Activated naive CD4-positive, alpha-beta T cell treated with Interleukin-2 at 50 U/mL for 16 hours (primary cell): ENCODE data around the gene KDM4B.

Experiments
- DNase-seq: peaks from one replicate; pipeline ENCODE4 v3.0.0-alpha.2; 2020

Gene KDM4B

DNA sequence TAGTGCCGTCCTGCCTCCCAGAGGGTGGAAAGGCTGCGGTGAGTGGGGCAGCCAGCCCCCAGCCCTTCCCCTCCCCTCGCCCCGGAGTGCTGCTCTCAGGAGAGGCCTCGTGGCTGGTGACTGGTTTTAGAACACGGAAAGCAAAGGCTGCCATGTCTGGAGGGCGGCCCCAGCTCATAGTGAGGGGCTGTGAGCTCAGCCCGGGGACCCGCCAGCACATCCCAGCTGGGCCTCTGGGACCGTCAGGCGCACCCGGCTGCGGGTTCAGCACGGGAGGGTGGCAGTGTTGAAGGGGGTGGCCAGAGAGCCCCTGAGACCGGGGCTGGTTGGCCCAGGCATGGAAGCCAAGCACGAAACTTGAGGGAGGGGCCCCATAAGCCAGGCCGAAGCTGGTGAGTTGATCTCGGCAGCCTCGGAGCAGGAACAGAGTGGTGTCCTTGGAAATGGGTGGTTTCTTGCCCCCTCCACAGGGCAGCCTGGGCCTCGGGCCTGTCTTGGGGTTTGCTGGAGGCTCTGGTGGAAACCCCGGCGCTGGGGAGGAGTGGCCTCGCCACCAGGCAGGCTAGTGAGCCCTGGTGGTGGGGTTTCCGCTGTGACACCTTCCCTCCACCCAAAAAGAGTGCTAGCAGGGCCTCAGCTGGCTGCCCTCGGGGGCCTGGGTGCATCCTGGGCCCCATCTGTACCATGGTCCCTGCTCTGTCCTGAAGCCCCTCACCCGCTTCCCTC, 157.7 kb downstream of the KDM4B start:
- no peak for DNase-seq

DNA sequence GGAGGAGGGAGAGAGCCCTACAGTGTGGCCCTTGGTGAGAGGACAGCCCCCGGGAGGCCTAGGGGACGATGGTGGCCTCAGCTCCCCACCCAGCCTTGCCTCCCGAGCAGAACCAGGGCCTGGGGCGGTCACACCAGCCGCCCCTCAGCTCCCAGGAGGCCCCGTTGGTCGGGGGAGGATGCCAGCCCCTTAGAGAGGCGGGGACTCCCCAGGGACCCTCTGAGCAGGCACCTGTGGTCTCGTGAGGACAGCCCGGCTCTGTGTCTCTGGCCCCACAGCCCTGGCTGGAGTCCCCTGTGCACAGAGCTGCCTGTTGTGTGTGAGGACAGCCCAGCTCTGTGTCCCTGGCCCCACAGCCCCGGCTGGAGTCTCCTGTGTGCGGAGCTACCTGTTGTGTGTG, 158.8 kb downstream of the KDM4B start:
- no peak for DNase-seq

DNA sequence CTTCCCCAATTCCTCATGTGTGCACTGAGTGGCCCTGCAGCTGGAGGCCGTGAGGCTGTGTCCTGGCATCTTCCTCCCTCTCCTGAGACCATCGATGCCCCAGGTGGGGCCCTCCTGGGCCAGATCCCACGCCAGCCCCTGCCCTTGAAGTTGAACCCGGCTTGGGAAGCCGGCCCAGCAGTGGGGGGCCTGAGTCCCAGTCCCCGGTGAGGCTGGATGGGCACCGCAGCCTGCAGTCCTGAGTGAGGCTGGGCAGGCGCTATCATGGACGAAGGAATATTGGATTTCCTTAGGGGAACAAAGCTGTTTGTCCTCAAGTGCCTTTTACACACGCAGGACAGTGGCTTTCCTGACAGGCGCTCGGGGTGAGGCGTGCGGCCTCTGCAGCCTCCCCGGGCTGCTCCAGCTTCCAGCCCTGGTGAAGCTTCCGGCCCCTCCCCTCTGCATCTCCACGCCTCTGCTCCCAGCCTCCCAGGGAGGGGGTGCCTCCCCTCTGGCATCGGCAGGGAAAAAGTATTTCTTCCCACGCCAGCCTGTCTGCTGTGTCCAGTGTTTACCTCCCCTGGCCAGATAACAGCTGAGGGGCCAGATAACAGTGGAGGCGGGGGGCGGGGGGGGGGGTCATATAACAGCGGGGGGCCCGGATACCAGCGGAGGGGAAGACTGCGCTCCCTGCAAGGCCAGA, 159.5 kb downstream of the KDM4B start:
- no peak for DNase-seq

DNA sequence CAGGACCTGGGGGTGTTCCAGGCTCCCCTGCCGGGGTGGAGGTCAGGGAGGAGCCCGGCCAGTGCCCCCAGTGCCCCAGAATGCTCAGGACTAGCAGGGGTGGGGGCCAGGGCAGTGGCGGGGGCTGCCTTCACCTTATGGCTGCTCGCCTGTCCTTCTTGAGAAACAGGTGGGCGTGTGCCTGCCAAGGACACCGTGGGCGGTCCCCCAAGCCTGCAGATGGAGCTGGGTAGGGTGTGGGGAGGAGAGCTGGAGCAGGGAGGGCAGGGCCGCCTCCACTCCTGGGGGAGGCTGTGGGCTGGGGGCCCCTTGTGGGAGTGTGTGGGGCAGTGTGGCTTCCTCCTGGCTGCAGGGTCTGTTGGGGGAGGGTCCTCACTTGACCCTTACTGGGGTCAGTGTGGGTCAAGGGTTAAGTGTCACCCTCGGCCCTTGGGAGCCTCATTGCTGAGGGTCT, 160.1 kb downstream of the KDM4B start:
- DNase-seq, result no peak

DNA sequence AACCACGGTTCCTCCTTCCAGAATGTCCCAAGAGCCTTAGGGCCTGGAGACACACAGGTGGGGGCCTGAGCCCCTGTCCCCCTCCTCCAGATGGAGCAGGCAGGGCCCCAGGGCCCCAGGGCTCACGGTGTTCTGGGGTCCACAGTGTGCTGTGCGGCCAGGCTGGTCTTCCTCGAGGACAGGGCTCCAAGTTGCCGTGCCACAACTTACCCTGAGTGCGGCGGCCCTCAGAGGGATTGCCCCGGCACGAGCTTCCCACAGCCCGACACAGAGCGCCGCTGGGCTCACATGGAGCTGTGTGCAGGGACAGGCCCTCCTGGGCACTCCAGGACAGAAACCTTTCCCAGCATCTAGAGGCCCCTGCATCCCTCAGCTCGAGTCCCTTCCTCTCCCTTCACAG, 160.8 kb downstream of the KDM4B start:
- no peak for DNase-seq

DNA sequence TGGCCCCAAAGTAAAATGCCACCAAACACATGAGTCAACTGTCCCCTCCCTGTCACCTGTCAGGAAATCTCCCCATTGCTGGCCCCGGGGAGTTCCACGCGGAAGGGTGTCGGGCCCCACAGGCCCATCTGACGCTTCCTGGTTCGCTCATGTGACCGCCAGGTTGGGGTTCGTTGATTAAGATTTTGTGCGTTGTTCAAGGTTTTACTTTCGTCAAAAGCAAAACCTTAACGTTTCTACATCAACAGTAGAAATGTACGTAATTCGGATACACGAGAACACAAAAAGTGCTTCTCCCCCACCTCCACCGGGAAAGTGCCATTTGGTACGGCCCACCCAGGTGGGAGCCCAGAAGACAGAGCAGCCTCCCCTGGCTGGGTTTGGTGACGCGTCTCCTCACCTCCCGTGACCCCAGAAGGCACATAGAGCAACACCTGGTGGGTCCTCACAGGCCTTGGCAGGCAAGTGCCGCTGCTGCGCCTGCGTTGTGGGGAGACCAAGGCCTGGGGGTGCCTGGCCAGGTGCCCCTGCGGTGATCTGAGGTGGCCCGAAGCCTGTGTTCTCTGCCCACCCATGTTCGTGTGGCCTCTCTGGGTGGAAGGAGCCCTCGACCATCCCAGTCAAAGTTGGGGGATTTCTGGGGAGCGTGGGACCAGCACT, 161.6 kb downstream of the KDM4B start:
- DNase-seq, result peak; percentile 24

DNA sequence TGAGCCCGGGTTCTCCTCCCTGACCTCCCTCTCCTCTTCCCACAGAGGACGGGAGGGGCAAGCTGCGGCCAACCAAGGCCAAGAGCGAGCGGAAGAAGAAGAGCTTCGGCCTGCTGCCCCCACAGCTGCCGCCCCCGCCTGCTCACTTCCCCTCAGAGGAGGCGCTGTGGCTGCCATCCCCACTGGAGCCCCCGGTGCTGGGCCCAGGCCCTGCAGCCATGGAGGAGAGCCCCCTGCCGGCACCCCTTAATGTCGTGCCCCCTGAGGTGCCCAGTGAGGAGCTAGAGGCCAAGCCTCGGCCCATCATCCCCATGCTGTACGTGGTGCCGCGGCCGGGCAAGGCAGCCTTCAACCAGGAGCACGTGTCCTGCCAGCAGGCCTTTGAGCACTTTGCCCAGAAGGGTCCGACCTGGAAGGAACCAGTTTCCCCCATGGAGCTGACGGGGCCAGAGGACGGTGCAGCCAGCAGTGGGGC, 162.2 kb downstream of the KDM4B start:
- no peak for DNase-seq

DNA sequence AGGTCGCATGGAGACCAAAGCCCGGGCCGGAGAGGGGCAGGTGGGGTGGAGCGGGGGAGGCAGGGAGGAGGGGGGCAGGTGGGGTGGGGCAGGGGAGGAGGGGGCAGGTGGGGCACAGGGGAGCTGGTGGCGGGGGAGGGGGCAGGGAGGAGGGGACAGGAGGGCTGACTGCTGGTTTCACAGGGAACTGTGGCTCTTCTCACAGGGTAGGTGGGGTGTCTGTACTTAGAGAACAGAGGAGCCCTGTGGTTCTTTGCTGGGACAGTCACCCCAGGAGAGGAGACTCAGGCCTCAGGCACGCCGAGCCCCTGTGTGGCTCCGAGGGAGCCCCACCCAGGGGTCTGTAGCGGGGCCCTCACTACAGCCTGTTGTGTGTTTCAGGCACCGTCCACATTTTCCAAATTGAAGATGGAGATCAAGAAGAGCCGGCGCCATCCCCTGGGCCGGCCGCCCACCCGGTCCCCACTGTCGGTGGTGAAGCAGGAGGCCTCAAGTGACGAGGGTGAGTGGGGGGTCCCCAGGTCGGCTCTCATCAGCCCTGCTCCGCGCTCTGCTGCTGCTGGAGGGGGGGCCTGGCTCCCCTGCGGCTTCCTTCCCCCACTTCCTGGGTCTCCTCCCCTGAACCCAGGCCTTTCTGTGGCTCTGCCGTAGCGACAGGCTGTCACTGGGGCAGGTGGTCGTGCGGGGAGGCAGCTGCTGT, 162.7 kb downstream of the KDM4B start:
- DNase-seq, result no peak

DNA sequence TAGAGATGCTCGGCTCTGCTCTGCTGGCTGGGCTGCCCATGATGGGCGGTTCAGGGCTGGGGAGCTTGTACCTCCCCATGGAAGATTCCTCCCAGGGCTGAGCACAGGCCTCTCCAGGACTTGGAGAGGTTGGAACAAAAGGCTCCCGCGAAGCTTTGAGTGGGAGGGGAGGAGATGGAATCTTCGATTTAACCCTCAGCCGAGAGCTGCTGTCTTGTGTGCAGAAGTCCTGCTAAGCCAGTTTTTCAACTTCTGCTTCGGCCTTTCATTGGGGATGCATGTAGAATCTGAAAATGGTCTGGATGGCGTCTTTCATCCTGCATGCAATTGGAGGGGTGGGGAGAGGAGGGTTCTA, 163.3 kb downstream of the KDM4B start:
- DNase-seq, result no peak

DNA sequence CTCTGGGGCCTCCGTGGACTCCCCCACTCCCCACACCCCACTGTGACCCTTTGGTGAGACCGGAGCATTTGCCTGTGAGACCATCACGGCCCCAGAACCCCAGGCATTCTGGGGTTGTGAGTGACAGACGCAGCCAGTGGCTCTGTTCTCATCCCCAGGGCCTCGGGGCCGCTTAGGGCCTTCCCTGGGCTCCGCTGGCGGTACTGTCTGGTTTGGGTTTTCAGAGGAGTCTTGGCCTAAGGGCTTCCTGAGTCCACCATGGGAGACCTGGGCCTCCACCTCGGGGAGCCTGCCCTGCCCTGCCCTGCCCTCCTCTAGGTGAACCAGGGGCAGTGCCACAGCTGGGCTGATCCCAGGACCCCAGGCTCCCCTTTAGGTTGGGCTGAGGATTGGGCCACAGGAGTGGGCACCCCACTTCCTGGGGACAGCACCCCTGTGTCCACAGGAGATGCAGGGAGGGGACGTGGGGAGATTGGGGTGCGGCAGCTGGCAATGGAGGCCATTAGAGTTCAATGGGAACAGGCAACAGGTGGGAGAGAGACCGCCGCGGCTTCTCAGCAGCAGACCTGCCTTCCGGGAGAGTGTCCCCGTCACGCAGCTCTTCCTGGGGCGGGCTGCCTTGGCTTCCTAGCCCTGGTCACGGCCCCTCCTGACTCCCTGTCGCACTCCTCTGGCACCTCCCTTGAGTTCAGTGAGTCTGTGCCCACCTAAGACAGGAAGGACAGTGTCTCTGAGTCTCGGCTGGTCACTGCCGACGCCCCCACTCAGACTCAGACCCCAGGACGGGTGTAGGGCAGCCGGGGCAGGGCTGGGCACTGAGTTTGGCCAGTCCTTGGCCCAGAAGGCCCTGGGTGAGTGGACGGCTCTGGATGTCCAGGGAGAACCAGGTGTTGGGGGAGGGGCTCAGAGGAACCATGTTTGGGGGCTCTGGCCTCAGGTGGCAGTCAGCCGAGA, 164.1 kb downstream of the KDM4B start:
- DNase-seq, result no peak

DNA sequence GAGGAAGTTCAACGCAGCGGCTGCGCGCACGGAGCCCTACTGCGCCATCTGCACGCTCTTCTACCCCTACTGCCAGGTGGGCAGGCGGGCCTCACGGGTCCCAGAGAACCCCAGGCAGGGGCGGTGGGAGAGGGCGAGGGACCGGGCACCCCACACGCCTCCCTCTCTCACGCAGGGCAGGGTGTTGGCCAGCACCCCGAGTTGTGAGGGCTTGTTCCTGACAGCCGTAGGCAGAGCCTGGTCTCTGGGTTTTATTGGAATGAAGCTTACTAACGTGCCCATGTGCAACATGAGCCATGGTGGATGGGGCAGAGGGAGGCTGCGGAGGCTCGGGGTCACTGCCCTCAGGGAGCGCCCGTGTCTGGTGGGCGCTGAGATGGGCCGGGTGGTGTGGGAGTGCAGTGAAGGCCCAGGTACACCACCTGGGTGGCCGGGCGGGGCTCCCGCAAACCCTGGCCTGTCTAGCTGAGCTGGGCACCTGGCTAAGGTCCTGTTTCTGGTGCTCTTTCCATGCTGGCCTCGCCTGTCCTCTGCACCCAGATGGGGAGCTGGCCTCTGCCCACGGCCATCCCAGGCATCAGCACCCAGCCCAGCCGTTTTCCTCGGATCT, 165.2 kb downstream of the KDM4B start:
- DNase-seq, result no peak

DNA sequence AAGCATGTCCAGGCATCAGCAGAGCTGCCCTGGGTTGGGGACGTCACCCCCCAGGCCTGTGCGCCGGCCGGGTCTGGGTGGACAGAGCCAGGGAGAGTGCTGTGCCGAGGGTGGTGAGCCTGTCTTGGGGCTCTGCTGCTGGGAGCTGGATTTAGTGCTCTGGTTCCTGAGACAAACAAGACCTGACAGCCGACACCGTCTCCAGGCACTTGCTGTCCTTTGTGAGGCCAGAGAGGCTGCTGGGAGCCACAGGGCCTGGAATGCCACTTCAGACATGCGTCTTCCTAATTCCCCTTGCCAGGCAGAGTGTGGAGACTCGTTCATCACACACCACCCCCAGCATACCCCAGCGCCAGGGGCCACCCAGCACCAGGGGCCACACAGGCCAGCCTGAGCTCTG, 165.8 kb downstream of the KDM4B start:
- no peak for DNase-seq

DNA sequence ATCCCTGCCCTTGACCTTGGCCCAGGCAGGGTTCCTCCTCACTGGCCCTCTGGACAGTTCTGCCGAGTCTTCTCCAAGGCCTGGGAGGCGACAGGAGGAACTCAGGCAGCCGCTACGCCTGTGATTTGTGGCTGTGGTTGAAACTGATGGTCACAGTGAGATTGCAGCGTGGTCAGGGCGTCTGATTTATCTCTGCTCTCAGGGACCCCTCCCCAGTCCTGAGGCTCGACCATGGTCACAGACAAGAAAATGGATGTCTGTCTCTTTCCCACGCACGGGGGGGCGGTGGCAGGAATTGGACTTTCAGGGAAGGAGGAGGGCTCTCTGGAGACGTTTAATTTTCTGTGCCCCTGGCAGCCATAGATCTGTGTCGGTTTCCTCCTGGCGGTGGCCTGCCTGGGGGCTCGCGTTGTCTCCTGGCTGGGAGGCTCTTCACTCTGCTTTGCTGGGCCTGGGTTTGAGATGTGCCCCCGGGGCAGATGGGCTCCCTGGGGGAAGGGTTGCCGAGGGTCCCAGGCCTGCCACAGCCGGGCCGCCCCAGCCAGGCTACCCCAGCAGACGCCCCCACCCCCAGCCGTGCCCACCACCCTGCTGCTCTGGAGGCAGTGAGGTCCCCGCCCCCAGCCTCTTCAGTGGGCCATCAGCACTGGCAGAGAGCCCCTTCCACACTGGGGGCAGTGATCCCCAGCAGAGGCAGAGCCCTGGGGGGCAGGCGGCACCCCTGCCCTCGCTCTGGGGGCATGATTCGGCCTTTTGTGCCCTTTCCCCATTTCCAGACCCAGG, 167.4 kb downstream of the KDM4B start:
- no peak for DNase-seq

DNA sequence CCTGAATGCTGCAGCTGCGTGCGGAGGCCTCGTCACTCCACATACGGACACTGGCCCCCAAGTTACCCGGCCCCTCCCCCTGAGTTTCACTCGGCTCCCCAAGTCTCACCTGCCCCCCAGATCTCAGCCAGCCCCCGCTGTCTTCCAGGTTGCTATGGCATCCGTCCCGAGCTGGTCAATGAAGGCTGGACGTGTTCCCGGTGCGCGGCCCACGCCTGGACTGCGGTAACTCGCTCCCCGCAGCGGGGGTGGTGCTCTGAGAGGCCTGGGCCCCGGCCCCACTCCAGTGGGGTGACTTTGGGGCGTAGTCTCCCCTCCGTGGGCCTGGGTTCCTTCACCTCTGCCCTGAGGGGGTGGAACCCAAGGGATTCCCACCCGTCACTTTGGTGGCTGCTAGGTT, 168.2 kb downstream of the KDM4B start:
- no peak for DNase-seq

DNA sequence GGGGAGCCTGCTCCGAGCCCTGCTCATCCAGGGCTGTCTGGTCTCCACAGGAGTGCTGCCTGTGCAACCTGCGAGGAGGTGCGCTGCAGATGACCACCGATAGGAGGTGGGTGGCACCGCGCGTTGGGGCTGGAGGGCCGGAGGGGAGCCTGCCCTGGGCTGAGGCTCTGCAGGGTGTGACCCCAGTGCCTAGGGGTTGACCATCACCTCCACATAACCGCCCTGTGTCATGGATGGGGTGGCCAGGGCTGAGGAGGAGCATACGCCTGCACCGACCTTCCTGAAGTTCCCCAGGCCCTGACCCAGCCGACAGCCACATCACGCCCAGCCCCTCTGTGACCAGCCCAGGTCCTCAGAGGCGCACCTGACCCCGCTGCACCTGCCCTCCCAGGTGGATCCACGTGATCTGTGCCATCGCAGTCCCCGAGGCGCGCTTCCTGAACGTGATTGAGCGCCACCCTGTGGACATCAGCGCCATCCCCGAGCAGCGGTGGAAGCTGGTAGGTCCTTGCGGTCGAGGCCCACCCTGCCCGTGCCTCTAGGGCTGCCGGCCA, 168.7 kb downstream of the KDM4B start:
- no peak for DNase-seq

DNA sequence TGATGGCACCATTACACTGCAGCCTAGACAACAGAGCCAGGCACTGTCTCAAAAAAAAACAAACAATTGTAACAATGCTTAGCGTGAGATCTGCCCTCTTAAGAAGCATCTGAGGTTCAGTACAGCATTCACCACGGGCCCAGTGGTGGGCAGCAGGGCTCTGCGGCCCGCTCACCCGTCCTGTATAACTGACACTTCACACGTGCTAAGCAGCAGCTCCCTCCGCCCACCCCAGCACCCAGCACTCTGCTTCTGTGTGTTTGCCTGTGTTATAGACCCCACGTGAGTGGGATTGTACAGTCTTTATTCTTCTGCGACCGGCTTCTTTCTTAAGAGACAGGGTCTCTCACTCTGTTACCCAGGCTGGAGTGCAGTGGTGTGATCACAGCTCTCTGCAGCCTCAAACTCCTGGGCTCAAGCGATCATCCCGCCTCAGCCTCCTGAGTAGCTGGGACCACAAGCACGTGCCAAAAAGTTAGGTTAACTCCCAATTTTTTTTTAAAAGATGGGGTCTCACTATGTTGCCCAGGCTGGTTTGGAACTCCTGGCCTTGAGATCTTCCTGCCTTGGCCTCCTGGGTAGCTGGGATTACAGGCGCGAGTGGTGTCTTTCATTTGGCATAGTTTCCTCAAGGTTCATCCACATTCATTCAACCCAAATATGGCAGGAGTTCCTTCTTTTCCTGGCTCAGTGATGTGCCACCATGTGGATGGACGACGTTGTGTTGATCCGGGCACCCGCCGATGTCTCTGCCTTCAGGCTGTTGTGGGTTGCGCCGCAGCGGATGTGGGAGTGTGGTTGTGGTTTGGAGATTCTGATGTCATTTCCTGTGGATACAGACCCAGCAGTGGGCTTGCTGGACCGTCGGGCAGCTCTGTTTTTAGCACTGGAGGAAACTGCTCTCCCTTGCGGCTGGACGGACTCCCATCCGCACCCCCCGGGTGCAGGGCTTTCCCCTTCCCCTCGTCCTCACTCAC, 170.0 kb downstream of the KDM4B start:
- peak; percentile 67 for DNase-seq

DNA sequence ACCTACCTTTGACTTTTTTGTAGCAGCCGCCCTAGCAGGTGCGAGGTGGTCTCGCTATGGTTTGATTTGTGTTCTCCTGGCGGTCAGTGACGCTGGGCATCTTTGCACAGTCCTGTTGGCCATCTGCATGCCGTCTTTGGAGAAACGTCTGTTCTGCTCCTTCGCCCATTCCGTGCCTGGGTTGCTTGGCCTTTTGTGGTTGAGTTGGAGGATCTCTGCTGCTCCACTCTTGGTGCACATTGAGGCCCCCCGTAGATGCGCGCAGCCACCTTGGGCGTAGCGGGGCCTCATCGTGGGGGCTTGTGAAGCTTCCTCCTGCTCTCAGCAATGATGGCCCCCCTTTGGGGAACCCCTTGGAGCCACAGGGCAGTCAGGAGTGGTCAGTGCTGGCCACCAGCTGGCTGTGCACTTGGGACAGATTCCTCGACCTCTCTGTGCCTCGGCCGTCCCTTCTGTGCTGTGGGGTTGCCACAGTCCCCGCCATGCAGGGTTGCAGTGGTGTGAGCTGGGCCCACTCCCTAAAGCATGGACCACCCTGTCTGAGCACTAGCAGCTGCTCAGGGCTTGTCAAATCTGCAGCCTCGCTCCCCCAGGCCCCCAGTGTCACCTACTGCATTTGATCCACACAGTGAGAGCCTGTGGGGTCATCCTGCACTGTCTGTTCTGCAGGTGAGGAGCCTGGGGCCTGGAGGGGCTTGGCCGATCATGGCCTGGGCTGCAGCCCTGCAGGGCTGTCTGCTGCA, 170.8 kb downstream of the KDM4B start:
- no peak for DNase-seq

DNA sequence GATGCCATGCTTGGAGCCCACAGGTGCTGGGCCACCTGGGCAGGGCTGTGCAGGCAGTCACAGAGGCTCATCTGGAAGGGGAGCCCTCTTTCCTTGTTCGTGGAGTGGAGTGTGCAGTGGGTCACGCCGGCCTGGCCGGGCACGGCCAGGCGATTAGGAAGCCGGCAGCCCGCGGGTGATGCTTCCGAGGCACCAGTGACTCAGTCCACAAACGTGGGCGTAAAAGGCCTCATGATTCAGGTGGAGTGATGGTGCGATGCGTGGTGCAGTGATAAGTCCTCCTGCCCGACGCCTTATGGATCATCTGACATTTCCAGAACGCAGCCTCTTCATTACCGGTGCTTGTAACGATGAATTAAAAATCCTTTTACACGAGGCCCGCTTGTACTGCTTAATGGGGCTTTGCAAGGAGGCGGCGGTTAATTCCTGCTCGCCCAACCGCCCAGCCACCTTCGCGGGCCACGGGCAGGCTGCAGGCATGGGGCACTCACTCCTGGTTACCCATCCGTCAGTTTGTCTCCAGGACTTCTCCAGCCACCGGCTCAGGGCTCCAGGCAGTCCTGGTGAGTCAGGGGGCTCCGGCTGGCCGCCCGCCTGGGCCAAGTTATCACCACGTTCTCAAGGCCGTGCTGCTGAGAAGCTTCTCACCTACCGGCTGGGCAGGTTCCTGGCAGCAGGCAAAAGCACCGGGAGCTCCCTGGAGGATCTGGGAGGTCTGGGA, 172.4 kb downstream of the KDM4B start:
- DNase-seq, result no peak
